PC-9 (cell line): ENCODE measurements around the gene PCMTD2.

ENCODE experiments used
- EZH2 ChIP-seq: fragments of 200-600 bp; sonication (generic); IDR thresholded peaks from 2 replicates; pipeline ENCODE4 v1.8.0; 2017; ENCODE audit warnings: antibody characterized with exemption, low read depth
- TF ChIP-seq, protein P1 (sequence below): fragments of 200-600 bp; sonication (generic); conservative IDR thresholded peaks from 2 replicates; pipeline ENCODE4 v1.6.1; 2017; ENCODE audit warnings: mixed run types, antibody characterized with exemption, mild to moderate bottlenecking, moderate library complexity

DNA sequence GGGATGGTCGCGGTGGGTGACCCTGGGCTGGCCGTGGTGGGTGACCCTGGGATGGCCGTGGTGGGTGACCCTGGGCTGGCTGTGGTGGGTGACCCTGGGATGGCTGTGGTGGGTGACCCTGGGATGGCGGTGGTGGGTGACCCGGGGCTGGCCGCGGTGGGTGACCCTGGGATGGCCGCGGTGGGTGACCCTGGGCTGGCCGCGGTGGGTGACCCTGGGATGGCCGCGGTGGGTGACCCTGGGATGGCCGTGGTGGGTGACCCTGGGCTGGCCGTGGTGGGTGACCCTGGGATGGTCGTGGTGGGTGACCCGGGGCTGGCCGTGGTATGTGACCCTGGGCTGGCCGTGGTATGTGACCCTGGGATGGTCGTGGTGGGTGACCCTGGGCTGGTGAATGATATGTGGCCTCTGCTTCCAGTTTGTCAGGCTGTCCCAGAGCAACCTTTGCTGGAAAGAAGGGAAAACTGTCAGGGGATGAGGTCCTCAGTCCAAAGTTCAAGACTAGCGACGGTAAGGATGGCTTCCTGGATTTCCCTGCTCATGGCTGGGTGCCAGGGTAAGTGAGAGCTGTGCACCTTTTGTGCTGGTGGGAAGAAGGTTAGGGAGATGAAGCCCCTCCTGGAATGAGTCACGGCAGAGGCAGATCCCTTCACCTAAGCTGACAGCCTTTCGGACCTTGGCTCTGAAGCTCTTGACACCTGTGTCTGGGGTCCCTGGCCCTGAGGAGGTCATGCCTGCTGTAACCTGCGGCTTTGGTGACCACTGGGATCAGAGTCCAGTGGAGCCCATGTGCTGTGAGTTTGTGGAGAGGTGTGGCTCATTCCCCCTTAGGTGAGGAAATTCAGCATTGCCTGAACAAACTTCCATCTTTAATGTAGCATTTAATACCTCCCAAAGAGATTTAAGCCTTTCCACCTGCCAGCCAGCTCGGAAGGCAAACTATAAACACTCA is 19.1 kb upstream of the PCMTD2 start:
- no peak for TF ChIP-seq EZH2
- TF ChIP-seq, protein P1, sequence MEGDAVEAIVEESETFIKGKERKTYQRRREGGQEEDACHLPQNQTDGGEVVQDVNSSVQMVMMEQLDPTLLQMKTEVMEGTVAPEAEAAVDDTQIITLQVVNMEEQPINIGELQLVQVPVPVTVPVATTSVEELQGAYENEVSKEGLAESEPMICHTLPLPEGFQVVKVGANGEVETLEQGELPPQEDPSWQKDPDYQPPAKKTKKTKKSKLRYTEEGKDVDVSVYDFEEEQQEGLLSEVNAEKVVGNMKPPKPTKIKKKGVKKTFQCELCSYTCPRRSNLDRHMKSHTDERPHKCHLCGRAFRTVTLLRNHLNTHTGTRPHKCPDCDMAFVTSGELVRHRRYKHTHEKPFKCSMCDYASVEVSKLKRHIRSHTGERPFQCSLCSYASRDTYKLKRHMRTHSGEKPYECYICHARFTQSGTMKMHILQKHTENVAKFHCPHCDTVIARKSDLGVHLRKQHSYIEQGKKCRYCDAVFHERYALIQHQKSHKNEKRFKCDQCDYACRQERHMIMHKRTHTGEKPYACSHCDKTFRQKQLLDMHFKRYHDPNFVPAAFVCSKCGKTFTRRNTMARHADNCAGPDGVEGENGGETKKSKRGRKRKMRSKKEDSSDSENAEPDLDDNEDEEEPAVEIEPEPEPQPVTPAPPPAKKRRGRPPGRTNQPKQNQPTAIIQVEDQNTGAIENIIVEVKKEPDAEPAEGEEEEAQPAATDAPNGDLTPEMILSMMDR: no peak
